Small intestine (tissue), 16 donors: ENCODE measurements around the gene SCLY. TPM values are rescaled to one million over a fixed set of nuclear protein-coding genes. Genes with fewer than 3 reads are reported as not detected.

ENCODE experiments used
- DNase-seq, 2 donors: peaks; one replicate each; pipeline versions ENCODE4 v3.0.0 to v3.0.0-alpha.2; 2013
- FAIRE-seq: peaks from 2 replicates; lab custom pipeline; 2012; peaks lifted over from hg19 to GRCh38; lab: Jason Lieb, UNC
- H3K27ac ChIP-seq, 3 donors: one replicate each; pipeline ENCODE4 v1.5.1; 2013; ENCODE audit warnings: low read length in 2 of 3, mild to moderate bottlenecking in 2 of 3, control low read depth in 1 of 3, inconsistent platforms in 1 of 3, low read depth in 1 of 3, moderate library complexity in 1 of 3
- H3K27me3 ChIP-seq, 3 donors: one replicate each; pipeline ENCODE4 v1.6.1; 2013; ENCODE audit warnings: low read length in 3 of 3, inconsistent platforms in 1 of 3; ENCODE audit not compliant: control insufficient read depth in 3 of 3, insufficient read depth in 3 of 3
- H3K36me3 ChIP-seq, 3 donors: one replicate each; pipeline ENCODE4 v1.6.1; 2013; ENCODE audit warnings: low read length in 3 of 3, inconsistent platforms in 1 of 3, low read depth in 1 of 3, mild to moderate bottlenecking in 1 of 3, moderate library complexity in 1 of 3; ENCODE audit not compliant: control insufficient read depth in 3 of 3, insufficient read depth in 2 of 3
- H3K4me1 ChIP-seq, 3 donors: one replicate each; pipeline ENCODE4 v1.6.1; 2013; ENCODE audit warnings: low read length in 2 of 3, inconsistent platforms in 1 of 3, low read depth in 1 of 3, mild to moderate bottlenecking in 1 of 3, moderate library complexity in 1 of 3; ENCODE audit not compliant: control insufficient read depth in 3 of 3, insufficient read depth in 2 of 3
- H3K4me3 ChIP-seq, 3 donors: one replicate each; pipeline ENCODE4 v1.5.1; 2013; ENCODE audit warnings: low read length in 3 of 3, control low read depth in 1 of 3, inconsistent platforms in 1 of 3, low read depth in 1 of 3, mild to moderate bottlenecking in 1 of 3, moderate library complexity in 1 of 3
- H3K9me3 ChIP-seq, 2 donors: one replicate each; pipeline ENCODE4 v1.6.1; 2013; ENCODE audit warnings: low read depth in 1 of 2, low read length in 1 of 2; ENCODE audit not compliant: control insufficient read depth in 2 of 2, insufficient read depth in 1 of 2
- WGBS, 3 donors: extraction: QIAGEN DNeasy Blood & Tissue Kit; methylation state at CpG; one replicate each; pipeline ENCODE4 v1.1.7; 2013; 5-methylcytosine and 5-hydroxymethylcytosine counted together
- long read RNA-seq, 10 donors: transcript quantifications; one replicate each; lab custom pipeline, GENCODE V29; 2026
- polyA plus RNA-seq, 4 donors: library from polyadenylated mRNA; stranded (reverse) in 3 of 4; unstranded in 1 of 4; fragments of 200-250 nt in 3 of 4; fragments of 120-200 nt in 1 of 4; gene quantifications; one replicate each; pipeline versions ENCODE4 v1.2.1 to v1.2.3, GENCODE V29; 2013
- donor health status: healthy with polysubstance abuse.
- donor health status: control.
- donor health status: control.
- donor health status: Bipolar disorder and iron deficiency.
- donor health status: healthy.

Gene SCLY, protein sequence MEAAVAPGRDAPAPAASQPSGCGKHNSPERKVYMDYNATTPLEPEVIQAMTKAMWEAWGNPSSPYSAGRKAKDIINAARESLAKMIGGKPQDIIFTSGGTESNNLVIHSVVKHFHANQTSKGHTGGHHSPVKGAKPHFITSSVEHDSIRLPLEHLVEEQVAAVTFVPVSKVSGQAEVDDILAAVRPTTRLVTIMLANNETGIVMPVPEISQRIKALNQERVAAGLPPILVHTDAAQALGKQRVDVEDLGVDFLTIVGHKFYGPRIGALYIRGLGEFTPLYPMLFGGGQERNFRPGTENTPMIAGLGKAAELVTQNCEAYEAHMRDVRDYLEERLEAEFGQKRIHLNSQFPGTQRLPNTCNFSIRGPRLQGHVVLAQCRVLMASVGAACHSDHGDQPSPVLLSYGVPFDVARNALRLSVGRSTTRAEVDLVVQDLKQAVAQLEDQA
- polyA plus RNA-seq: 10 to 100 TPM; 12.7 to 28.8 (median 23.7) TPM
- long read RNA-seq, donor 1: 0 reads
- long read RNA-seq, donor 2, partial matches to known transcripts: 0 of 1 reads
- long read RNA-seq, donor 2, other reads (novel, unspliced or antisense): 0 of 1 reads
- long read RNA-seq, donor 3, partial matches to known transcripts: 0 of 3 reads
- long read RNA-seq, donor 3, other reads (novel, unspliced or antisense): 0 of 3 reads
- long read RNA-seq, donor 4: 0 reads
- long read RNA-seq, donor 5, partial matches to known transcripts: 0 of 2 reads
- long read RNA-seq, donor 5, other reads (novel, unspliced or antisense): 0 of 2 reads
- long read RNA-seq, donor 6, partial matches to known transcripts: 0 of 4 reads
- long read RNA-seq, donor 6, other reads (novel, unspliced or antisense): 0 of 4 reads
- long read RNA-seq, donor 7: 0 reads
- long read RNA-seq, donor 8: 0 reads
- long read RNA-seq, donor 9: 0 reads
- long read RNA-seq, donor 10, partial matches to known transcripts: 0 of 2 reads
- long read RNA-seq, donor 10, other reads (novel, unspliced or antisense): 0 of 2 reads

DNA sequence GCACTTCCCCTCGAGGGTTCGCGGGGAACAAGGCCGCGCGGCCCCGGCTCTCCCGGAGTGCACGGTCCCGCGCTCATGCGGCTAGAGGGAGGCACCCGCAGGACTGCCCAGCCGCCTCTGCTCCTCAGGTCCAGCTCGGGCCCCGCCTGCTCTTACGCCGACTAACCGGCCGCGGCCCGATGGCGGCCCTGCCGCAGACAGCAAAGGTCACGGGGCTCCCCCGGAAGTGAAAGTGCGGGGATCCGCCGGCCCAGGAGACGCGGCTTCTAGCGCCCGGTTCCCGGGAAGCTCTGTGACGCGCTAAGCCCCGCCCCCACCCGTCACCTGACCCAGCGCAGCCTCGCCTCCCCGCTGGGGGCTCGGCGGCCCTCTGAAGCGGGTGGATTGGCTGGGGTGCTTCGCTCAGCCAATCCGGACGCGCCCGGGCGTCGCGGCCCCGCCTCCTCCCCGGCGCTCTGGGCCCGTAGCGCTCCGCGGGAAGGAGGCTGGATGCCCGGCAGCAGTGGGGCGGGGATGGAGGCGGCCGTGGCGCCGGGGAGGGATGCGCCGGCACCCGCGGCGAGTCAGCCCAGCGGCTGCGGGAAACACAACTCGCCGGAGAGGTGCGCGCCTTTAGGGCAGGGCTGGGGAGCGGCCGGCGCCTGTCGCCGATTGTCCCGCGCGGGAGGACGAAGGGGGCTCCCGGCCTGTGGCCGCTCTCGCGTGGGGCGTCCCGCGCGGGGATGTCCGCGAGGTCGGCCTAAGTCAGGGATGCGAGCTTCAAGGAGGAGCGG is at the start of gene SCLY:
Gene SCLY (plus strand): TSS at position 460 of the 773 bp plus-strand sequence. CDS start 54 bp downstream, at position 514.
- H3K27ac ChIP-seq: peak within 1 kb of the TSS; percentile 81 to 89 (median 84)
- FAIRE-seq (no peak), DNase-seq (peak; percentile 99)
- peak within 1 kb of the TSS; percentile 82 to 92 (median 90) for H3K4me3 ChIP-seq
- peaks cover 0 to 1% (median 0%) of the 10 kb centered on the region in 3 donors for H3K27me3 ChIP-seq
- H3K4me1 ChIP-seq: peaks cover 6 to 41% (median 12%) of the 10 kb centered on the region in 3 donors
- H3K36me3 ChIP-seq: peaks cover 0 to 2% (median 0%) of the 10 kb centered on the region in 3 donors
- H3K9me3 ChIP-seq: no peaks in the 10 kb centered on the region
- WGBS, 3 donors: 0 to 1% (median 0%) methylated on average over 66 to 98 of the region's 98 CpGs

GRCh38 chr2:238013806-238014205 is 47.0 kb upstream of the SCLY start:
- FAIRE-seq (no peak), DNase-seq (no peak)
- H3K9me3 ChIP-seq: no peaks in the 10 kb centered on the region
- no peaks in the 10 kb centered on the region for H3K27me3 ChIP-seq
- H3K4me3 ChIP-seq: no peak overlapping the region
- 91 to 97% (median 95%) methylated on average over 7 of the region's 7 CpGs for whole genome bisulfite sequencing, 3 donors
- H3K4me1 ChIP-seq: no peaks in the 10 kb centered on the region
- peaks cover 0 to 35% (median 2%) of the 10 kb centered on the region in 3 donors for H3K36me3 ChIP-seq
- no peak overlapping the region for H3K27ac ChIP-seq

- no peaks in the 10 kb centered on the region for H3K4me1 ChIP-seq
- no peaks in the 10 kb centered on the region for H3K9me3 ChIP-seq
- no peak overlapping the region for H3K4me3 ChIP-seq
- no peaks in the 10 kb centered on the region for H3K27me3 ChIP-seq
- no peak overlapping the region for H3K27ac ChIP-seq
- 78 to 93% (median 89%) methylated on average over 4 of the region's 4 CpGs for WGBS, 3 donors
- DNase-seq (no peak), FAIRE-seq (no peak)
- peaks cover 0 to 44% (median 7%) of the 10 kb centered on the region in 3 donors for H3K36me3 ChIP-seq
Observed at GRCh38 chr2:238015705-238016104, 45.1 kb upstream of the SCLY start.

- Histone ChIP-seq H3K27ac (no peak overlapping the region), H3K27me3 (no peaks in the 10 kb centered on the region), H3K9me3 (no peaks in the 10 kb centered on the region), H3K36me3 (peaks cover 0 to 45% (median 7%) of the 10 kb centered on the region in 3 donors), H3K4me1 (no peaks in the 10 kb centered on the region), H3K4me3 (no peak overlapping the region)
- no peak for DNase-seq
- no peak for FAIRE-seq
- WGBS, 3 donors: 86 to 92% (median 88%) methylated on average over 8 of the region's 8 CpGs
Observed at GRCh38 chr2:238016526-238016925, 44.3 kb upstream of the SCLY start.

GRCh38 chr2:238019962-238020361 is 40.8 kb upstream of the SCLY start:
- Histone ChIP-seq H3K4me1 (no peaks in the 10 kb centered on the region), H3K36me3 (peaks cover 2 to 31% (median 7%) of the 10 kb centered on the region in 3 donors), H3K27me3 (no peaks in the 10 kb centered on the region), H3K4me3 (no peak overlapping the region), H3K27ac (no peak overlapping the region), H3K9me3 (no peaks in the 10 kb centered on the region)
- DNase-seq (no peak), FAIRE-seq (no peak)
- WGBS, 3 donors: 92 to 98% (median 93%) methylated on average over 2 of the region's 2 CpGs

GRCh38 chr2:238020816-238021215 is 40.0 kb upstream of the SCLY start:
- Histone ChIP-seq H3K4me3 (no peak overlapping the region), H3K27ac (no peak overlapping the region), H3K4me1 (no peaks in the 10 kb centered on the region), H3K36me3 (peaks cover 3 to 36% (median 9%) of the 10 kb centered on the region in 3 donors), H3K9me3 (no peaks in the 10 kb centered on the region), H3K27me3 (no peaks in the 10 kb centered on the region)
- FAIRE-seq (no peak), DNase-seq (no peak)
- WGBS, 3 donors: 93 to 95% (median 95%) methylated on average over 9 of the region's 9 CpGs

DNA sequence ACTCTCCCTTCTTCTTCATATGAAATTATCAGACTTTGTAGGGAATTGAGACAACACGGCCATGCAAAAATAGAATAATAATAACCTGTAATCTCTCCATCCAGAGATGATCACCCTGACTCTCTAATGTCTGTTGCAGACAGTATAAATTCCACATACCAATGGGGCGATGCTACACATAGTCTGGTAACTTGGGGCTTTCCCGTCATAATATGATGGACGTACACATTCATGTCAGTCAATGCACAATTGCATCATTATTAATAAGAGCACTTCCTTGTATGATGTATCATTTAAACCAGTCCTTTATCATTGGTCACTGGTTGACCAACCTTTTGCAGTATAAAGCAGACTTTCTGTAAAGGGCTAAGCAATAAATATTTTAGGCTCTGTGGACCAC is 39.5 kb upstream of the SCLY start:
- Histone ChIP-seq H3K4me3 (no peak overlapping the region), H3K9me3 (no peaks in the 10 kb centered on the region), H3K36me3 (peaks cover 5 to 37% (median 9%) of the 10 kb centered on the region in 3 donors), H3K27me3 (no peaks in the 10 kb centered on the region), H3K4me1 (no peaks in the 10 kb centered on the region), H3K27ac (no peak overlapping the region)
- DNase-seq: no peak
- FAIRE-seq: no peak
- 90 to 92% (median 91%) methylated on average over 4 of the region's 4 CpGs for WGBS, 3 donors
